ENCODE results near the gene PKNOX2.

PKNOX2 gene

DNA sequence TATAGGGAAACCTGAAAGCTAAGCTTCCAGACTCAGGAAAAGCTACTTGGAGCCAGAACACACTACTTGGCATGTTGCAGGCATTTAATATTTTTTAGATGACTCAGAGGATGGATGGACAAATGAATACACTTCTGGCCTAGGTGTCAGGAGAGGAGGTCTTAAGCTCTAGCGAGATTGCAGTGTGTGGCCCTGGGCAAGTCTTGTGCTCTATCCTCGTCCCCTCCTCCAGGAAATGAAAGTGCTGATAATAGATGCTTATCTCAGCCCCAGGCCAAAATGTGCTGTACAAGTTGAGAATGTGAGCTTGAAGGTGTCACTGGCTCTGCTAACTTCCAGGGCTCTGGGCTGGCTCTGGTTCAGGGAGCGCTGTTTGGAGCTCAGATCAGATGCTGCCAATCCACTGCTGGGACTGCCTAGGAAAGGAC lies 136.3 kb downstream of the PKNOX2 start:
- Histone ChIP-seq H3K4me1 (ENCODE audit: control insufficient read depth, low read length) (no peaks in the 10 kb centered on the region), H3K27ac (ENCODE audit: low read depth, low read length) (no peak overlapping the region), H3F3A (ENCODE audit: control insufficient read depth, insufficient read depth) (no peaks in the 10 kb centered on the region), H3K4me2 (ENCODE audit: low read length) (no peak overlapping the region), H3K9me2 (replicated peaks; ENCODE audit: control insufficient read depth, low read length) (no peaks in the 10 kb centered on the region), H3K9me3 (ENCODE audit: control insufficient read depth, insufficient read depth, low read length) (no peaks in the 10 kb centered on the region), H3K4me3 (ENCODE audit: low read length) (no peak overlapping the region), H4K20me1 (ENCODE audit: control insufficient read depth, insufficient read depth, low read depth, low read length) (no peaks in the 10 kb centered on the region), H3K36me3 (ENCODE audit: control insufficient read depth, low read length) (no peaks in the 10 kb centered on the region), H3K27me3 (ENCODE audit: control insufficient read depth, low read length) (no peaks in the 10 kb centered on the region; the same call in 1 of the 2 replicates), H3K79me2 (ENCODE audit: control insufficient read depth, low read length) (no peaks in the 10 kb centered on the region)
- TF ChIP-seq EZH2phosphoT487 (IDR thresholded peaks at IDR 0.05; ENCODE audit: borderline replicate concordance, low read length) = no peak
- TF ChIP-seq, protein P1, sequence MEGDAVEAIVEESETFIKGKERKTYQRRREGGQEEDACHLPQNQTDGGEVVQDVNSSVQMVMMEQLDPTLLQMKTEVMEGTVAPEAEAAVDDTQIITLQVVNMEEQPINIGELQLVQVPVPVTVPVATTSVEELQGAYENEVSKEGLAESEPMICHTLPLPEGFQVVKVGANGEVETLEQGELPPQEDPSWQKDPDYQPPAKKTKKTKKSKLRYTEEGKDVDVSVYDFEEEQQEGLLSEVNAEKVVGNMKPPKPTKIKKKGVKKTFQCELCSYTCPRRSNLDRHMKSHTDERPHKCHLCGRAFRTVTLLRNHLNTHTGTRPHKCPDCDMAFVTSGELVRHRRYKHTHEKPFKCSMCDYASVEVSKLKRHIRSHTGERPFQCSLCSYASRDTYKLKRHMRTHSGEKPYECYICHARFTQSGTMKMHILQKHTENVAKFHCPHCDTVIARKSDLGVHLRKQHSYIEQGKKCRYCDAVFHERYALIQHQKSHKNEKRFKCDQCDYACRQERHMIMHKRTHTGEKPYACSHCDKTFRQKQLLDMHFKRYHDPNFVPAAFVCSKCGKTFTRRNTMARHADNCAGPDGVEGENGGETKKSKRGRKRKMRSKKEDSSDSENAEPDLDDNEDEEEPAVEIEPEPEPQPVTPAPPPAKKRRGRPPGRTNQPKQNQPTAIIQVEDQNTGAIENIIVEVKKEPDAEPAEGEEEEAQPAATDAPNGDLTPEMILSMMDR (IDR thresholded peaks at IDR 0.05; ENCODE audit: low read depth, low read length, poor library complexity, severe bottlenecking) = no peak

DNA sequence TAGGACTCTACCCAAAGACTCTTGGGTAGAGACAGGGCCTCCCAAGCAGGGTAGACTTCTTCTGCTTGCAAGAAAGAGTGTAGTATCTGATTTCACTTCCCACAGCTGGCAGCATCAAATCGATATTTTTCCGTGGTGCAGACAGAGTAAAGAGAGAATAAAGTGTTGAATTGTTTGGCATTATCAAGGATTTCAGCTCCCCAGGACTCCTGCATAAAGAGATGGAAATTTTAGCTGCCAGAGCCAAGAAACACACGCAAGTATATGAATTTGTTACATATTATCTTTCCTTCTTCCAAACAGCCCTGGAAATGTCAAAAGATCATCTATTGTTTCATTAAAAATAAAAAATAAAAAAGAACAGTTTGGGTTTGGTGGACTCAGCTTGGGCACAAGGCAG lies 136.8 kb downstream of the PKNOX2 start:
- Histone ChIP-seq H3K9me3 (ENCODE audit: control insufficient read depth, insufficient read depth, low read length) (no peaks in the 10 kb centered on the region), H3K4me1 (ENCODE audit: control insufficient read depth, low read length) (no peaks in the 10 kb centered on the region), H3K27me3 (ENCODE audit: control insufficient read depth, low read length) (no peaks in the 10 kb centered on the region; the same call in 1 of the 2 replicates), H3K36me3 (ENCODE audit: control insufficient read depth, low read length) (no peaks in the 10 kb centered on the region), H3K4me3 (ENCODE audit: low read length) (no peak overlapping the region), H3K4me2 (ENCODE audit: low read length) (no peak overlapping the region), H3K9me2 (replicated peaks; ENCODE audit: control insufficient read depth, low read length) (no peaks in the 10 kb centered on the region), H4K20me1 (ENCODE audit: control insufficient read depth, insufficient read depth, low read depth, low read length) (no peaks in the 10 kb centered on the region), H3K79me2 (ENCODE audit: control insufficient read depth, low read length) (no peaks in the 10 kb centered on the region), H3K27ac (ENCODE audit: low read depth, low read length) (no peak overlapping the region), H3F3A (ENCODE audit: control insufficient read depth, insufficient read depth) (no peaks in the 10 kb centered on the region)
- TF ChIP-seq EZH2phosphoT487 (IDR thresholded peaks at IDR 0.05; ENCODE audit: borderline replicate concordance, low read length) = no peak
- TF ChIP-seq, protein P1 (IDR thresholded peaks at IDR 0.05; ENCODE audit: low read depth, low read length, poor library complexity, severe bottlenecking) = no peak

DNA sequence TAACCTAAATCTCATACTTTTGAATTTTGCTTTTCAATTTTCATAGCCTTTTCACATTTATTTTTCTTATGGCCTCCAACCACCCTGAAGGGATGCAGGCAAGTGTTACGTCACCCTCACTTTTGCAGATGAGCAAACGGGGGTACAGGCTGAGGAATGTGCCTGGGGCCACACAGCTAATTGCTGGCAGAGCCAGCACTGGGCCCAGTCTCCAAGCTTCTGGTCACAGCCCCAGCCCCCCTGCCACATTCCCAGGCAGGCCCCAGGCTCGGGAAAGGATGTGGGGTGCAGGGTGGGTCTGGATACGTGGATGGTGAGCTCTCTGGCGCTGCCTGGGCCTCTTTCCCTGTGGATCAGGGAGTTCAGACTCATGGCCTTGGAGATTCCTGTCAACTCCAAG lies 138.6 kb downstream of the PKNOX2 start:
- H4K20me1 ChIP-seq (ENCODE audit: control insufficient read depth, insufficient read depth, low read depth, low read length) = no peaks in the 10 kb centered on the region
- H3K9me3 ChIP-seq (ENCODE audit: control insufficient read depth, insufficient read depth, low read length) = no peaks in the 10 kb centered on the region
- H3F3A ChIP-seq (ENCODE audit: control insufficient read depth, insufficient read depth) = no peaks in the 10 kb centered on the region
- H3K27me3 ChIP-seq (ENCODE audit: control insufficient read depth, low read length) = no peaks in the 10 kb centered on the region; the same call in 1 of the 2 replicates
- H3K4me1 ChIP-seq (ENCODE audit: control insufficient read depth, low read length) = no peaks in the 10 kb centered on the region
- TF ChIP-seq, protein P1 (IDR thresholded peaks at IDR 0.05; ENCODE audit: low read depth, low read length, poor library complexity, severe bottlenecking) = no peak
- no peak for TF ChIP-seq EZH2phosphoT487 (IDR thresholded peaks at IDR 0.05; ENCODE audit: borderline replicate concordance, low read length)
- H3K36me3 ChIP-seq (ENCODE audit: control insufficient read depth, low read length) = no peaks in the 10 kb centered on the region
- no peak overlapping the region for H3K4me2 ChIP-seq (ENCODE audit: low read length)
- no peaks in the 10 kb centered on the region for H3K9me2 ChIP-seq (replicated peaks; ENCODE audit: control insufficient read depth, low read length)
- H3K79me2 ChIP-seq (ENCODE audit: control insufficient read depth, low read length) = no peaks in the 10 kb centered on the region
- H3K27ac ChIP-seq (ENCODE audit: low read depth, low read length) = no peak overlapping the region
- H3K4me3 ChIP-seq (ENCODE audit: low read length) = no peak overlapping the region

Data from DOHH2 (cell line).